Astrocyte (in vitro differentiated cells and primary cell): ENCODE data around the gene MYT1. TPM values are rescaled to one million over a fixed set of nuclear protein-coding genes. Genes with fewer than 3 reads are reported as not detected.

Experiments
- DNase-seq: peaks from one replicate; pipeline ENCODE4 v3.0.0-alpha.2; 2010; ENCODE audit warnings: low read depth
- FAIRE-seq: peaks from 2 replicates; lab custom pipeline; 2011; peaks lifted over from hg19 to GRCh38; lab: Jason Lieb, UNC
- H2AFZ ChIP-seq: 2 replicates; pipeline ENCODE4 v1.6.0; 2012; ENCODE audit warnings: low read depth, low read length, inconsistent platforms
- H3K27ac ChIP-seq: 2 replicates; pipeline ENCODE4 v1.5.1; 2011; ENCODE audit warnings: low read depth, low read length, inconsistent platforms
- H3K27me3 ChIP-seq: 2 replicates; pipeline ENCODE4 v1.6.0; 2011; ENCODE audit warnings: low read length, inconsistent platforms; ENCODE audit not compliant: insufficient read depth
- H3K36me3 ChIP-seq: 2 replicates; pipeline ENCODE4 v1.5.1; 2011; ENCODE audit warnings: low read length, inconsistent platforms; ENCODE audit not compliant: insufficient read depth
- H3K4me1 ChIP-seq: 2 replicates; pipeline ENCODE4 v1.5.1; 2011; ENCODE audit warnings: low read length, inconsistent platforms; ENCODE audit not compliant: insufficient read depth
- H3K4me2 ChIP-seq: 2 replicates; pipeline ENCODE4 v1.6.0; 2012; ENCODE audit warnings: low read length, inconsistent platforms
- H3K4me3 ChIP-seq: 2 replicates; pipeline ENCODE4 v1.5.1; 2011; ENCODE audit warnings: low read depth, mild to moderate bottlenecking, low read length, inconsistent platforms; ENCODE audit not compliant: insufficient read depth
- H3K79me2 ChIP-seq: 2 replicates; pipeline ENCODE4 v1.6.0; 2012; ENCODE audit warnings: mild to moderate bottlenecking, low read length, inconsistent platforms; ENCODE audit not compliant: insufficient read depth
- H3K9ac ChIP-seq: 2 replicates; pipeline ENCODE4 v1.6.0; 2012; ENCODE audit warnings: mild to moderate bottlenecking, low read length, inconsistent platforms
- H3K9me3 ChIP-seq: 2 replicates; pipeline ENCODE4 v1.5.1; 2012; ENCODE audit warnings: low read depth, mild to moderate bottlenecking, low read length, inconsistent platforms; ENCODE audit not compliant: insufficient read depth
- H4K20me1 ChIP-seq: 2 replicates; pipeline ENCODE4 v1.6.0; 2012; ENCODE audit warnings: low read length, inconsistent platforms; ENCODE audit not compliant: insufficient read depth
- H3K27ac Mint-ChIP-seq: one replicate; pipeline ENCODE4 v1.8.0; 2021; ENCODE audit warnings: mild to moderate bottlenecking, mixed read lengths; ENCODE audit not compliant: unreplicated experiment
- H3K27me3 Mint-ChIP-seq: one replicate; pipeline ENCODE4 v1.8.0; 2021; ENCODE audit warnings: low read depth, mixed read lengths; ENCODE audit not compliant: unreplicated experiment
- H3K36me3 Mint-ChIP-seq: one replicate; pipeline ENCODE4 v1.8.0; 2021; ENCODE audit warnings: low read depth, mixed read lengths; ENCODE audit not compliant: unreplicated experiment
- H3K4me1 Mint-ChIP-seq: one replicate; pipeline ENCODE4 v1.8.0; 2021; ENCODE audit warnings: low read depth, mixed read lengths; ENCODE audit not compliant: unreplicated experiment
- H3K4me3 Mint-ChIP-seq: one replicate; pipeline ENCODE4 v1.8.0; 2021; ENCODE audit warnings: mild to moderate bottlenecking, moderate library complexity, mixed read lengths; ENCODE audit not compliant: unreplicated experiment
- H3K9me3 Mint-ChIP-seq: one replicate; pipeline ENCODE4 v1.8.0; 2021; ENCODE audit warnings: mild to moderate bottlenecking, mixed read lengths; ENCODE audit not compliant: unreplicated experiment
- CTCF ChIP-seq: IDR thresholded peaks from 2 replicates; pipeline ENCODE4 v1.5.1; 2011; ENCODE audit warnings: low read depth, mild to moderate bottlenecking, inconsistent platforms, low read length, moderate library complexity; ENCODE audit not compliant: insufficient read depth
- EZH2 ChIP-seq: IDR thresholded peaks from 2 replicates; pipeline ENCODE4 v1.6.1; 2012; ENCODE audit warnings: mild to moderate bottlenecking, low read length, inconsistent platforms; ENCODE audit not compliant: insufficient read depth
- total RNA-seq: library from RNA; stranded (reverse); gene quantifications from 2 replicates; pipeline ENCODE4 v1.2.1, GENCODE V29; 2021

Gene MYT1
- total RNA-seq, 1 donor from 2014 or later, result not detected

- no peak overlapping the region for H3K4me3 ChIP-seq
- H3K79me2 ChIP-seq, result no peaks in the 10 kb centered on the region
- no peaks in the 10 kb centered on the region for H4K20me1 ChIP-seq
- DNase-seq (no peak), FAIRE-seq (no peak)
- H3K27me3 ChIP-seq, result no peaks in the 10 kb centered on the region
- peaks cover 21% of the 10 kb centered on the region for H3K9me3 Mint-ChIP-seq
- peaks cover 3% of the 10 kb centered on the region for H3K4me1 Mint-ChIP-seq
- no peak for TF ChIP-seq EZH2
- no peak for TF ChIP-seq CTCF
- H3K4me3 Mint-ChIP-seq, result no peak overlapping the region
- H3K36me3 Mint-ChIP-seq, result no peaks in the 10 kb centered on the region
- no peak overlapping the region for H2AFZ ChIP-seq
- no peaks in the 10 kb centered on the region for H3K36me3 ChIP-seq
- no peaks in the 10 kb centered on the region for H3K4me1 ChIP-seq
- no peak overlapping the region for H3K27ac ChIP-seq
- no peak overlapping the region for H3K27ac Mint-ChIP-seq
- no peak overlapping the region for H3K4me2 ChIP-seq
- H3K9me3 ChIP-seq, result no peaks in the 10 kb centered on the region
- H3K27me3 Mint-ChIP-seq, result peaks cover 21% of the 10 kb centered on the region
- no peak overlapping the region for H3K9ac ChIP-seq
These were observed 18.1 kb downstream of the MYT1 start for GRCh38 chr20:64182146-64182865.

- DNase-seq (no peak), FAIRE-seq (no peak)
- Histone ChIP-seq H3K4me1 (no peaks in the 10 kb centered on the region), H3K27me3 (no peaks in the 10 kb centered on the region), H3K79me2 (no peaks in the 10 kb centered on the region), H3K4me3 (no peak overlapping the region), H4K20me1 (no peaks in the 10 kb centered on the region), H3K9me3 (no peaks in the 10 kb centered on the region), H2AFZ (no peak overlapping the region), H3K36me3 (no peaks in the 10 kb centered on the region), H3K27ac (no peak overlapping the region), H3K4me2 (no peak overlapping the region), H3K9ac (no peak overlapping the region)
- H3K27me3 Mint-ChIP-seq, result peaks cover 16% of the 10 kb centered on the region
- no peak overlapping the region for H3K4me3 Mint-ChIP-seq
- H3K27ac Mint-ChIP-seq, result no peak overlapping the region
- H3K36me3 Mint-ChIP-seq, result no peaks in the 10 kb centered on the region
- TF ChIP-seq EZH2 (no peak), CTCF (no peak)
- peaks cover 3% of the 10 kb centered on the region for H3K4me1 Mint-ChIP-seq
- peaks cover 21% of the 10 kb centered on the region for H3K9me3 Mint-ChIP-seq
These were observed 19.1 kb downstream of the MYT1 start for GRCh38 chr20:64183313-64183712.

- Histone ChIP-seq H3K4me3 (no peak overlapping the region), H3K9me3 (no peaks in the 10 kb centered on the region), H3K79me2 (no peaks in the 10 kb centered on the region), H3K27me3 (peaks cover 5% of the 10 kb centered on the region), H3K4me1 (peaks cover 4% of the 10 kb centered on the region), H3K9ac (no peak overlapping the region), H2AFZ (no peak overlapping the region), H3K27ac (no peak overlapping the region), H3K4me2 (no peak overlapping the region), H3K36me3 (no peaks in the 10 kb centered on the region), H4K20me1 (no peaks in the 10 kb centered on the region)
- Mint-ChIP-seq H3K27me3 (peaks cover 23% of the 10 kb centered on the region), H3K4me1 (peaks cover 3% of the 10 kb centered on the region), H3K9me3 (peaks cover 16% of the 10 kb centered on the region), H3K27ac (no peak overlapping the region), H3K36me3 (no peaks in the 10 kb centered on the region), H3K4me3 (no peak overlapping the region)
- FAIRE-seq (no peak), DNase-seq (no peak)
- TF ChIP-seq EZH2 (no peak), CTCF (no peak)
These were observed 20.5 kb downstream of the MYT1 start for GRCh38 chr20:64184795-64185194.
